Prostate gland (tissue), 2 donors: Measurements from ENCODE around the gene SMIM21. TPM values are rescaled to one million over a fixed set of nuclear protein-coding genes. Genes with fewer than 3 reads are reported as not detected.

Experiments
- DNase-seq: peaks from one replicate; pipeline ENCODE4 v3.0.0-alpha.2; 2019; ENCODE audit warnings: low spot score
- H3K27ac ChIP-seq, 2 donors: fragments of 200-600 bp; sonication (generic); 2 replicates each; pipeline ENCODE4 v1.5.1; 2017 to 2019
- H3K27me3 ChIP-seq: fragments of 200-600 bp; sonication (generic); replicated peaks from 2 replicates; pipeline ENCODE4 v1.5.1; 2019; ENCODE audit not compliant: insufficient read depth
- H3K36me3 ChIP-seq, 2 donors: fragments of 200-600 bp; sonication (generic); 1 replicate in 1 of 2; 2 replicates in 1 of 2; pipeline versions ENCODE4 v1.5.1 to v1.8.1; 2017 to 2019
- H3K4me1 ChIP-seq: fragments of 200-600 bp; sonication (generic); replicated peaks from 2 replicates; pipeline ENCODE4 v1.5.1; 2019
- H3K4me3 ChIP-seq, 2 donors: fragments of 200-600 bp; sonication (generic); 2 replicates each; pipeline ENCODE4 v1.5.1; 2017 to 2019
- H3K9me3 ChIP-seq: fragments of 200-600 bp; sonication (generic); 2 replicates; pipeline ENCODE4 v1.5.1; 2017
- POLR2A ChIP-seq: fragments of 450-650 bp; IDR thresholded peaks from one replicate; pipeline ENCODE4 v1.6.1; 2016; ENCODE audit warnings: antibody characterized with exemption, mild to moderate bottlenecking
- POLR2AphosphoS5 ChIP-seq: sonication (generic); formaldehyde crosslinking; IDR thresholded peaks from one replicate; pipeline ENCODE4 v1.6.1; 2017; ENCODE audit warnings: antibody characterized with exemption
- WGBS: methylation state at CpG from one replicate; pipeline ENCODE4 v1.1.5; 2018; 5-methylcytosine and 5-hydroxymethylcytosine counted together
- intact Hi-C: fragments of 100-400 bp; cut with DNase I; formaldehyde crosslinking; loops from one replicate; pipeline ENCODE4 v1.14.2; 2022
- total RNA-seq, 2 donors: library from RNA; depleted of rRNA; stranded (reverse); fragments of >200 nt; gene quantifications; one replicate each; pipeline ENCODE4 v1.1.0, GENCODE V29; 2016
- TF ChIP-seq, protein P1 (sequence below), 4 experiments: fragments of 200-600 bp in 2 of 4; fragments of 450-650 bp in 2 of 4; sonication (generic) in 2 of 4; IDR thresholded peaks; 1 replicate in 3 of 4; 2 replicates in 1 of 4; pipeline ENCODE4 v1.5.1; 2016 to 2019; ENCODE audit warnings: antibody characterized with exemption in 4 of 4, mild to moderate bottlenecking in 2 of 4, moderate library complexity in 2 of 4

Gene SMIM21
- total RNA-seq, 2 donors from 2014 or later: 0.51 TPM; not detected in 1

GRCh38 chr18:75363446-75364225 lies 63.9 kb downstream of the SMIM21 start:
- no peak for DNase-seq
- intact Hi-C loops: no loop called here
- H3K9me3 ChIP-seq: no peaks in the 10 kb centered on the region
- no peaks in the 10 kb centered on the region for H3K4me1 ChIP-seq
- TF ChIP-seq, protein P1, sequence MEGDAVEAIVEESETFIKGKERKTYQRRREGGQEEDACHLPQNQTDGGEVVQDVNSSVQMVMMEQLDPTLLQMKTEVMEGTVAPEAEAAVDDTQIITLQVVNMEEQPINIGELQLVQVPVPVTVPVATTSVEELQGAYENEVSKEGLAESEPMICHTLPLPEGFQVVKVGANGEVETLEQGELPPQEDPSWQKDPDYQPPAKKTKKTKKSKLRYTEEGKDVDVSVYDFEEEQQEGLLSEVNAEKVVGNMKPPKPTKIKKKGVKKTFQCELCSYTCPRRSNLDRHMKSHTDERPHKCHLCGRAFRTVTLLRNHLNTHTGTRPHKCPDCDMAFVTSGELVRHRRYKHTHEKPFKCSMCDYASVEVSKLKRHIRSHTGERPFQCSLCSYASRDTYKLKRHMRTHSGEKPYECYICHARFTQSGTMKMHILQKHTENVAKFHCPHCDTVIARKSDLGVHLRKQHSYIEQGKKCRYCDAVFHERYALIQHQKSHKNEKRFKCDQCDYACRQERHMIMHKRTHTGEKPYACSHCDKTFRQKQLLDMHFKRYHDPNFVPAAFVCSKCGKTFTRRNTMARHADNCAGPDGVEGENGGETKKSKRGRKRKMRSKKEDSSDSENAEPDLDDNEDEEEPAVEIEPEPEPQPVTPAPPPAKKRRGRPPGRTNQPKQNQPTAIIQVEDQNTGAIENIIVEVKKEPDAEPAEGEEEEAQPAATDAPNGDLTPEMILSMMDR (IDR thresholded peaks at IDR 0.05): no peak
- TF ChIP-seq POLR2AphosphoS5 (no peak), POLR2A (no peak)
- 86% methylated on average over 13 of the region's 13 CpGs for WGBS
- no peak overlapping the region for H3K4me3 ChIP-seq
- H3K36me3 ChIP-seq: no peaks in the 10 kb centered on the region
- no peaks in the 10 kb centered on the region for H3K27me3 ChIP-seq
- no peak overlapping the region for H3K27ac ChIP-seq

DNA sequence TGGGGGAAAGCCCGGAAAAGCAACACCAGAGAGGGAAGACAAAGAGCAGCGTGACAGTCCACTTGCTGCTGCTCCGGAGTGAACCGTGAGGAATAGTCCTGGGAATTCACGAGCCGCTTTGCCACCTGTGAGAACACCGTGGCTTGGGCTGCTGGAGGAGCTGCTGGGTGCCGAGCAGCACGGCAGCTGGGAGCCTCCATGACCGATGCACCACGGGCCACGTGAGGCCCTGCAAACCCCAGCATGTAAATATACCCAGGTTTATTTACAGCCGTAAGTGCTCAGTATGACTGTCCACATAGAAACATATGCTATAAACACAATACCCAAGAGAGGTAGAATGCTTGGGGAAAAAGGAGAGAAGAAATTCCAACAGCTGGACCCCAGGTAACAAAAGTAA lies 65.1 kb downstream of the SMIM21 start:
- no peak for DNase-seq
- Histone ChIP-seq H3K36me3 (no peaks in the 10 kb centered on the region), H3K9me3 (no peaks in the 10 kb centered on the region), H3K4me1 (no peaks in the 10 kb centered on the region), H3K4me3 (no peak overlapping the region), H3K27ac (no peak overlapping the region), H3K27me3 (no peaks in the 10 kb centered on the region)
- no peak for TF ChIP-seq POLR2A
- TF ChIP-seq, protein P1 (IDR thresholded peaks at IDR 0.05): no peak
- no peak for TF ChIP-seq POLR2AphosphoS5
- intact Hi-C loops: no loop called here
- 70% methylated on average over 13 of the region's 13 CpGs for WGBS

DNA sequence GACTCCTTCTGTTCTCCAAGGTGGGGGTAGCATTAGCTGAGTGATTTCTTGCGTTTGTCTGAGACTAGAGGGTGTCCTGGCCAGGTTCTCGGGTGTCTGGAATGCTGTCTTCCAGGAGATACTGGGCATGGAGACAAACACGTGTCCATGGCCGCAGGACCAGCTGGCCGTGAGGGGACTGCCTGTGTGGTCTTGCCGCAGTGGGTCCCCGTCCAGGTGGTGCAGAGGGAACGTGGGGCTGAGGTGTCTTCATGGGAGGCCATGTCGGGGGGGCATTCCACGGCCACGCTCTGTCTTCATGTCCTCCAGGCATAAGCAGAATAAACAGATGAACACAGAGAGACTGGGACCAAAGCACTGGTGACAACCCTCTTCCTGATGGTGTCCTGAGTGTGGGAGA lies 66.6 kb downstream of the SMIM21 start:
- TF ChIP-seq POLR2A (no peak), POLR2AphosphoS5 (no peak)
- TF ChIP-seq, protein P1 (IDR thresholded peaks at IDR 0.05): no peak
- intact Hi-C loops: loop anchor here (2.0 kb wide), 1 partner anchor 24 kb away; no protein-coding TSS in a partner anchor
- H3K36me3 ChIP-seq: no peaks in the 10 kb centered on the region
- H3K4me3 ChIP-seq: no peak overlapping the region
- 66% methylated on average over 11 of the region's 11 CpGs for WGBS
- H3K9me3 ChIP-seq: no peaks in the 10 kb centered on the region
- no peak for DNase-seq
- no peaks in the 10 kb centered on the region for H3K27me3 ChIP-seq
- no peak overlapping the region for H3K27ac ChIP-seq
- H3K4me1 ChIP-seq: no peaks in the 10 kb centered on the region

- Histone ChIP-seq H3K4me1 (no peaks in the 10 kb centered on the region), H3K4me3 (no peak overlapping the region), H3K9me3 (no peaks in the 10 kb centered on the region), H3K27me3 (no peaks in the 10 kb centered on the region), H3K27ac (no peak overlapping the region), H3K36me3 (no peaks in the 10 kb centered on the region)
- WGBS: 84% methylated on average over 7 of the region's 8 CpGs
- TF ChIP-seq POLR2AphosphoS5: no peak
- TF ChIP-seq, protein P1 (IDR thresholded peaks at IDR 0.05): no peak
- no peak for TF ChIP-seq POLR2A
- intact Hi-C loops: loop anchor here (2.0 kb wide), 1 partner anchor 23 kb away; no protein-coding TSS in a partner anchor
- DNase-seq: no peak
Observed at GRCh38 chr18:75360215-75360614, 67.3 kb downstream of the SMIM21 start.

Other genes with a start within 250 kb of the SMIM21 start
- 10 to 100 TPM; 25.6 to 32.2 TPM for gene PTGR3, start 218.6 kb downstream of the SMIM21 start, total RNA-seq
- 10 to 100 TPM; 18.2 to 48.6 TPM for gene TSHZ1, start 216.9 kb downstream of the SMIM21 start, total RNA-seq